NOMO-1 treated with DMSO at 0.1 percent for 48 hours (cell line): ENCODE data around the gene SUSD6.

ENCODE experiments used
- DNase-seq: peaks from one replicate; lab custom pipeline; 2025; ENCODE audit not compliant: unreplicated experiment; lab: John Stamatoyannopoulos, UW

The SUSD6 gene

GRCh38 chr14:69611172-69612013, at the start of gene SUSD6:
SUSD6 (plus strand) TSS chr14:69611596; CDS start chr14:69658593, 46,997 bp downstream.
- peak; percentile 94 for DNase-seq

GRCh38 chr14:69561893-69562292, 49.5 kb upstream of the SUSD6 start:
- no peak for DNase-seq

- no peak for DNase-seq
These were observed 43.8 kb upstream of the SUSD6 start for GRCh38 chr14:69567563-69567962.

- no peak for DNase-seq
These were observed 41.5 kb upstream of the SUSD6 start for GRCh38 chr14:69569859-69570258.

GRCh38 chr14:69570836-69571330, 40.5 kb upstream of the SUSD6 start:
- no peak for DNase-seq

GRCh38 chr14:69571449-69572029, 39.9 kb upstream of the SUSD6 start:
- no peak for DNase-seq

GRCh38 chr14:69572030-69572840, 39.2 kb upstream of the SUSD6 start:
- DNase-seq: no peak

- no peak for DNase-seq
These were observed 38.6 kb upstream of the SUSD6 start for GRCh38 chr14:69572841-69573135.

- no peak for DNase-seq
These were observed 38.1 kb upstream of the SUSD6 start for GRCh38 chr14:69573205-69573830.

GRCh38 chr14:69573831-69574262, 37.5 kb upstream of the SUSD6 start:
- no peak for DNase-seq

GRCh38 chr14:69574263-69574953, 37.0 kb upstream of the SUSD6 start, which contains the start of gene CCDC177:
CCDC177 (minus strand) TSS chr14:69574871; CDS start chr14:69573622, 1,249 bp downstream.
- DNase-seq: no peak

- no peak for DNase-seq
These were observed 36.5 kb upstream of the SUSD6 start for GRCh38 chr14:69574954-69575295.

GRCh38 chr14:69579476-69579875, 31.9 kb upstream of the SUSD6 start:
- DNase-seq: no peak

- DNase-seq: peak; percentile 60
These were observed 31.3 kb upstream of the SUSD6 start for GRCh38 chr14:69580009-69580577.

- DNase-seq: no peak
These were observed 30.0 kb upstream of the SUSD6 start for GRCh38 chr14:69581316-69581935.

- no peak for DNase-seq
These were observed 29.2 kb upstream of the SUSD6 start for GRCh38 chr14:69582212-69582611.

GRCh38 chr14:69582829-69583228, 28.6 kb upstream of the SUSD6 start:
- no peak for DNase-seq

- no peak for DNase-seq
These were observed 27.0 kb upstream of the SUSD6 start for GRCh38 chr14:69584389-69584788.

- DNase-seq: no peak
These were observed 25.0 kb upstream of the SUSD6 start for GRCh38 chr14:69586404-69586803.

GRCh38 chr14:69587389-69587788, 24.0 kb upstream of the SUSD6 start:
- no peak for DNase-seq
